ENCODE measurements around the gene RBM15B. TPM values are rescaled to one million over a fixed set of nuclear protein-coding genes. Genes with fewer than 3 reads are reported as not detected.

The RBM15B gene
- total RNA-seq, 1 experiment from 2014 or later: 61.1 TPM

GRCh38 chr3:51434746-51435327 lies 43.8 kb downstream of the RBM15B start:
- Mint-ChIP-seq H3K4me1 (no peaks in the 10 kb centered on the region), H3K4me3 (no peak overlapping the region), H3K36me3 (ENCODE audit: insufficient read depth in 1 of 3, low read depth in 3 of 3) (peaks cover 6 to 37% (median 10%) of the 10 kb centered on the region in 3 experiments; a peak in 6 of 7 replicates), H3K27me3 (ENCODE audit: low read depth) (no peaks in the 10 kb centered on the region; the same call in 1 of the 2 replicates), H3K27ac (no peak overlapping the region), H3K9me3 (no peaks in the 10 kb centered on the region)
- H2BK120ac ChIP-seq (ENCODE audit: low read depth, low read length, poor library complexity, severe bottlenecking): no peak overlapping the region
- no peaks in the 10 kb centered on the region for H3K23me2 ChIP-seq (ENCODE audit: insufficient read length, low read depth, low read length, poor library complexity, severe bottlenecking)
- peak; percentile 57 for DNase-seq
- no peak overlapping the region for H3K18ac ChIP-seq (ENCODE audit: insufficient read length, low read depth, low read length)
- no peak overlapping the region for H2BK12ac ChIP-seq (ENCODE audit: insufficient read length, low read depth, low read length)
- no peak overlapping the region for H2AFZ ChIP-seq (ENCODE audit: low read length)
- no peak overlapping the region for H3K23ac ChIP-seq (ENCODE audit: insufficient read length, low read depth, low read length)
- peaks cover 3% of the 10 kb centered on the region for H3K79me1 ChIP-seq (ENCODE audit: insufficient read depth, low read depth, low read length, poor library complexity, severe bottlenecking)
- H3K4me2 ChIP-seq (ENCODE audit: insufficient read depth, insufficient read length, low read length): no peak overlapping the region
- H4K91ac ChIP-seq (ENCODE audit: insufficient read length, low read depth, low read length): no peak overlapping the region
- no peak overlapping the region for H4K5ac ChIP-seq (ENCODE audit: insufficient read length, low read depth, low read length)
- no peak overlapping the region for H2BK20ac ChIP-seq (ENCODE audit: low read depth, low read length, poor library complexity, severe bottlenecking)
- H3K4ac ChIP-seq (ENCODE audit: low read depth, low read length): no peak overlapping the region
- H2BK5ac ChIP-seq (ENCODE audit: insufficient read length, low read length): no peak overlapping the region
- H3K56ac ChIP-seq (ENCODE audit: insufficient read length, low read depth, low read length): no peak overlapping the region
- no peak overlapping the region for H3T11ph ChIP-seq (ENCODE audit: low read length)
- H3K27me3 ChIP-seq (ENCODE audit: insufficient read depth, low read length): no peaks in the 10 kb centered on the region
- H2AK5ac ChIP-seq (ENCODE audit: insufficient read length, low read length): no peak overlapping the region
- H3K14ac ChIP-seq (ENCODE audit: insufficient read depth, low read length): no peak overlapping the region
- H3K27ac ChIP-seq (ENCODE audit: insufficient read length, low read depth, low read length): no peak overlapping the region
- H3K9ac ChIP-seq (ENCODE audit: extremely low read depth, insufficient read length, low read length): no peak overlapping the region
- no peaks in the 10 kb centered on the region for H3K79me2 ChIP-seq (ENCODE audit: insufficient read depth, low read length)
- no peaks in the 10 kb centered on the region for H3K9me3 ChIP-seq (ENCODE audit: control insufficient read depth, low read depth, low read length)
- H4K8ac ChIP-seq (replicated peaks; ENCODE audit: insufficient read length, low read depth, low read length): no peak overlapping the region
- no peak overlapping the region for H2BK15ac ChIP-seq (ENCODE audit: low read depth, low read length)
- no peaks in the 10 kb centered on the region for H3K4me1 ChIP-seq (ENCODE audit: insufficient read depth, low read length)
- peak; percentile 88 for TF ChIP-seq CTCF (conservative IDR thresholded peaks at IDR 0.05)
- H4K20me1 ChIP-seq (ENCODE audit: control insufficient read depth, insufficient read depth, insufficient read length): no peaks in the 10 kb centered on the region
